GM19023 (cell line): ENCODE data around the gene PLEKHB2.
A peak's percentile ranks its signal among the peaks of the same experiment; 100 is the strongest.
"Not testable (repeated sequence)": the region's sequence is repeated elsewhere in the genome, so short reads cannot be mapped to it uniquely, and the experiment has no call there.

Experiments used
- ATAC-seq: cut with Tn5 transposase; IDR thresholded peaks from one replicate; pipeline ENCODE4 v1.9.1; 2021; ENCODE audit warnings: mild to moderate bottlenecking, moderate library complexity; ENCODE audit not compliant: unreplicated experiment

The PLEKHB2 gene

DNA sequence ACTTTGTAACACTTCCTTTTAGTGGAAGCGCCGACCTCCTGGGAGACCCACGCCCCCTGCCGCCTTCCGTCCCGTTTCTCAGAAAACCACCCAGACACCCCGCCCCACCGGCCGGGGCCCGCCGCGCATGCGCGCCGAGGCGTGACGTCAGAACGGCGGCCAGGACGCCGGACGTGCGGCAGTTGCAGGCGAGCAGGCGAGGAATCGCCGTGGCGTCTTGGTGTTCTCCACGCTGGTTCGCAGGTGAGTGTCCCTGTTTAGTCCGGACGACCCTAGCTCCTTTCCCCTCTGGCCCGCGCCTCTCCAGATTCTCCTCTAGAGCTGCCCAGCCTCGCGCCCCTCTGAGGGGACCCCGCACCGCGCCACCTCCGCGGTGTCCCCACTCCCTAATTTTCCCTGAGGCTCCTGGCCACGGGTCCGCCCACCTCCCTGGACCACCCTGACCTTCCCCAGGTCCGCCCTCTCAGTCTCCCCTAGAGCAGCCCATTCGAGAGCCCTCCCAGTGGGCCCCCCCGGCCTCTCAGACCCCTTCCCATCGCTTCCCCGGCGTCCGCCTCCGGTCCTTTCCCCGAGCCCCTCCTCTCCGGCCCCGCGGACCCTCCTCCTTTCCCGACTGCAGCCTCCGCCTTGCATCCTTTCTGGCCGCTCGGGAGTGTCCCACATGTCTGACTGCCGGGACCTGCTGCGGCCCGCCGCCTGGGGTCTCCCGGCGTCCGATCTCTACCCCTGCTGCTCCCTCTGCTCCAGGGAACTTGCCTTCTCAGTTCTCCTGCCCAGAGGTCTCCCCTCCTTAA is at the start of gene PLEKHB2:
PLEKHB2 (plus strand) TSS at position 181 of the 794 bp plus-strand sequence. CDS start 15,606 bp downstream, outside the sequence.
- ATAC-seq: peak; percentile 71

- ATAC-seq: no peak
These were observed 48.8 kb upstream of the PLEKHB2 start for GRCh38 chr2:131056204-131056931.

DNA sequence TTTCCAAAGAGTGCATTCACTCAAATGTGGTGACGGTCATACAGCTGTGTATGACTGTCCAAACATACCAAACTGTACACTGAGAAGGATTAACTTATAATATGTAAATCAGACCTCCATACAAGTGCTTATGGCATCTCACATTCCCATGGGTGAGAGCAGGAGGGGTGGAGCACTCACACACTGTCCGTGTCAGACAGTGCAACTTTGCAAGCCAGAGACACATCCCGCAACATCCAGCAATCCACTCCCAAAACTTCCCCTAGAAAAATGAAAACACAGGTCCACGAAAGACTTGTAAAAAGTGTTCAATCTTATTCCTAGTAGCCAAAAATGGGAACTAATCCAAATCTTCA is 48.2 kb upstream of the PLEKHB2 start:
- no peak for ATAC-seq

- ATAC-seq: no peak
These were observed 46.8 kb upstream of the PLEKHB2 start for GRCh38 chr2:131058214-131058843.

- ATAC-seq: no peak
These were observed 46.2 kb upstream of the PLEKHB2 start for GRCh38 chr2:131058920-131059319.

DNA sequence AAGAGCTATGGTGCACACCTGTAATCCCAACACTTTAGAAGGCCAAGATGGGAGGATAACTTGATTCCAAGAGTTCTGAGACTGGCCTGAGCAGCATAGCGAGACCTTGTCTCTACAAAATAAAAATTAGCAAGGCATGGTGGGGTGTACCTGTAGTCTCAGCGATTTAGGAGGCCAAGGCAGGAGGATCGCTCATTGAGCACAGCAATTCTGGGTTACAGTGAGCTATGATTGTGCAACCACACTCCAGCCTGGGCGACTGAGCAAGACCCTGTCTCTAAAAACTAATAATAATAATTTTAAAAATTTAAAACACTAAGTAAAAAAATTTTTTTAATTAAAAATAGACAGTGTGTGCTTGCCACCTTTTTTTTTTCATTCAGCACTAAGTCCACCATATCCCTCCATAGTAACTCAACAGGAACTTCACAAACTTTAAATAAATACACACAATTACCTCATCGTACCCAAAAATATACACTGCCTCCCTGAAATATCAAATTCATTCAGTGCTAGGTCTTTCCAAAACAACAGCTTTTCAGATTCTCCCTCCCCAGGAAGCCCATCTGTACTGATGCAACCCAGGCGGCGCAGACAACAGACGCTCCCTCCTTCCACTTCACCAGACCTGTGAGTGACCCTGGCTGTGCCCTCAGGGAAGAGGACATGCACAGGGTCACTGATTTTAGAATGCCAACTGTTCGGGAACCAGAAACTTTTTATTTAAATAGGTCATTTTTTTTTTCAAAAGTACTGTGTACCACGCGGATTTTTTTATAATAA is 41.4 kb upstream of the PLEKHB2 start:
- ATAC-seq: no peak

DNA sequence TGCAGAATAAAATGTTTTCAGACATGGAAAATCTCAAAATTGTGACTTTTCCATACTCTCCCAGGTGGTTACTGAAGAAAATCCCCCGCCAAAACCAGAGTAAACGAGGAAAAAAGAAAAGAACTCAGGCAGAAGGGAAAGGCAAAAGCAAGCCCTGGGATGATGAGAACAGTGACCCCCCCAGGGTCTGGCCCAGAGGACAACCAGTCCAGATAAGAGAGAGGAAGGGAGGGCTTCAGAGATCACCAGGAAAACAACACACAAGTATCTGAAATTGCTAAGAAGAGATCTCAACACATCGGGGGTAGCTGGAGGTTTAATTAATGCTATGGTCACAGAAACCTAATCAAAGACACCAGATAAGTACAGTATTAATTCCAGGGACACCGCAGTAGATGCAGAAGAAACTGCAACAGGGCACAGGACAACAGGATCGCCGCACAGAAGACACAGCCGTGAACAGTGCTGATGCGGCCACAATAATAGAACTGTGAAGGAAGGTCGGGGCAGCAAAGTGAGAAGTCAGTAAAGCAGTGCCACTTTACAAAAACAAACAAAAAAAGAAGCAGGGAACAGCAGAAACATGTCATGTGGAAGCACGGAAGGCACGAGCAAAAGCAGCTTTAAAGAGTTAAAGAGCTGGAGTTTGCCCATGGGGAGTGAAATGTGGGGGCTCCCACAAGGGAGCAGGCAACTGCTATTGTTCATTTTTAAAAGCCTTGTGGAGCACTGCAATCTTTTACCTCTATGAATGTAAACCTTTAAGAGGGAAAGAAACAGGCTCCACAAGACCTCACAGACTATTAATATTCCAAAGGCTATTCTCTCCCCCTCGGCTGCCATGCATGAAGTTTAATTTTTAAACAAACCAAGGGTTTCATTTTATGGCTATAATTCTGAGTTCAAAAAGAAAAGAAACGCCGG is 40.3 kb upstream of the PLEKHB2 start:
- ATAC-seq: no peak

GRCh38 chr2:131067465-131068125 is 37.5 kb upstream of the PLEKHB2 start:
- ATAC-seq: no peak

- not testable (repeated sequence) for ATAC-seq
These were observed 37.0 kb upstream of the PLEKHB2 start for GRCh38 chr2:131068172-131068571.

DNA sequence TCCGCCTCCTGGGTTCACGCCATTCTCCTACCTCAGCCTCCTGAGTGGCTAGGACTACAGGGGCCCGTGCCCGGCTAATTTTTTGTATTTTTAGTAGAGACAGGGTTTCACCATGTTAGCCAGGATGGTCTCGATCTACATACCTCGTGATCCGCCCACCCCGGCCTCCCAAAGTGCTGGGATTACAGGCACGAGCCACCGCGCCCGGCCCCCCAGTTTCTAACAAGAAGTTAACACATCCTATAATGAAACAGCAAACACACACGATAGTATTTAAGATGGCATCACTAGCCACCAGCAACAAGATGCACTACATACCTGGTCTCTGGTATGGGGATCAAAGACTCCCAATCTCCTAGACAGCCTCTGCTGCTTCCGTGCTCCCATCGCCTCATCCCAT is 29.6 kb upstream of the PLEKHB2 start:
- not testable (repeated sequence) for ATAC-seq

GRCh38 chr2:131076707-131077106 is 28.4 kb upstream of the PLEKHB2 start:
- no peak for ATAC-seq

GRCh38 chr2:131077182-131077846 is 27.8 kb upstream of the PLEKHB2 start:
- ATAC-seq: no peak

DNA sequence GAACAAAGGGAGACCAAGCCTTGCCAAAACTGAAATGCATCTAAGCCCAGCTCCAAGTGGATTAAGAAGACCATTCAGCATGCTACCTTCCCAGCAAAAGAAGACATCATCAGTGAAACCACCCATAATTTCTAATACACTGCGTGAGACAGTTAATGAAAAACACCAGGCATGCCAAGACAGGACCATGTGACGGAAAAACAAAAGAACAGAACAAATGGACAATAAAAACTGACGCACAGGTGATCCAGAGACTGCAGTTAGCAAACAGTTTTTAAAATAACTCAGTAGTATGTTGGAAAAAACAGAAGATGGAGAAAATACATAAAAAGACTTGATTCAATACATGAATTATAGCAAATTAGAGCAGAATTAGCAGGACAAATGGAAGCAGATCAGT is 27.2 kb upstream of the PLEKHB2 start:
- ATAC-seq: no peak

- ATAC-seq: not testable (repeated sequence)
These were observed 25.2 kb upstream of the PLEKHB2 start for GRCh38 chr2:131079931-131080330.

DNA sequence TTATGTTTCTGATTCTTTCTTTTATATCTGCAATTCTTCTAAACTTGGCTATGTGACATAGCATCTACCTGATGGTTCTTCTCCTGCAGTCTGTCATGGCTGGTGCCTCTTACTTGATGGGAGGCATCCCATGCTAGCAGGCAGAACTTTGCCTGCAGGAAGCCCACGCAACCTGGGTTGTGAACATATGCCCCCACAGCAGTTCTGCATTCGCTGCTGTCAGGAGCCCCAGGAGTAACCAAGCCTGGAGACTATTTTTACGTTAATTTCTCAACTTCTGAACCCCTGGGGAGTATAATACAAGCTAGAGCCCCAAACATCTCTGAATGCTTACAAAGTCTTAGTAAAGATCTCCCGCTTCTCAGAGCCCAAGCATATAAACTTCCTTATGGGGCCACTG is 23.9 kb upstream of the PLEKHB2 start:
- ATAC-seq: no peak

GRCh38 chr2:131085646-131086045 is 19.5 kb upstream of the PLEKHB2 start:
- no peak for ATAC-seq

DNA sequence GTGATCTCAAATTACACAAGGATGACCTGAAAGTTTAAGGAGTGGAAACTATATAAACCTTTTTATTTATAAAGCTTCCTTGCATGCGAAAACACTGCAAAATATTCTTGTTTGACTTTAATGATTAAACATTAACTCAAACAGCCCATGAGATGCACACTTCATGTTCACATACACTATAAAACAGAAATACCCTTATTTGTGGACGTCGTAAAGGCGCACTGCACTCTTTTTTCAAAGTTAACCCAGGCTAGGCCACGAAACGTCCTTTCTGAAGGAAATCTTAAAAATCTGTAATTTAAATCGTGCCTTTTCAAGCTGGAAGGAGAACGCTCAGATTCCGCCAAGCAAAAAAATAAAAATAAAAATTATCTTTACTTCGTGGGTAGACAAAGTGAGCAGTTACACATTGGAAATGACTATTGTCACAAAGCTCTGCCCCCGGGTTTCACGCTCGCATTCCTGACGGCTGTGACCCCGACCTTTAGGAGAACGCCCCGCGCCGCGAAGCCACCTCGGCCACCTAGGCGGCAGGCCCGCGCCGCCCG is 12.6 kb upstream of the PLEKHB2 start:
- ATAC-seq: no peak

DNA sequence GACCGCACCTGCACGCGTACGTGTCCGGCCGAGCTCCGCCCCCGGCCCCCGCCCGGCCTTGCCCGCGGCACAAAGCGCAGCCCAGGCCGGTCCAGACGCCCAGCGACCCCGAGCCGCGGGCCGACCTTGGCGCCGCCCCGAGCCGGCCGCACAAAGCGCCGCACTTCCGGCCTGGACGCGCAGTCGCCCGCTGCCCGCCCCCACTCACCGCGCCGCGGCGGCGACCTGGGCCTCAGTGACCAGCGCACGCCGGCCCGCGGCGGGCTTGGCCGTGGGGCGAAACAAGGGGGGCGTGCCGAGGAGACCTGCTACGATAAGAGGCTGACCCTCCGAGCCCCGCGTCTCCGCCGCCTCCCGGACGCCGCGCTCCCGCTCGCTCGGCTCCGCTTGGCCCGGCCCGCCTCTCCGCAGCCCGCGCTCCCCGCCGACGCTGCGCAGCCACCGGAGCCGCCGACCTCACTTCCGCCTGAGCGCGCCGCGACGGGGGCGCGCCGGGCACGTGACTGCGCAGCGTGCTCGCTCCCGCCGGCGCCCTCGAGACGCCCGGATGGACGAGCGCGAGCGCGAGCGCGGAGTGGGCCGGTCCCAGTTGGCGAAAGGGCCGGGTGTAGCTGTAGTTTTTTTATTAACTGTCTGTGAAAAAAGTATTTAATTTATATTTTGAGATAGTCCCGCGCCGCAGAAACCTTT is 12.0 kb upstream of the PLEKHB2 start, which contains the start of gene FAM168B:
FAM168B (minus strand) TSS at position 455 of the 690 bp plus-strand sequence. CDS start 10,814 bp downstream, outside the sequence.
- ATAC-seq: peak; percentile 79
